HG02973 (cell line): ENCODE measurements around the gene DCP1A.
"Not testable (repeated sequence)": the region's sequence is repeated elsewhere in the genome, so short reads cannot be mapped to it uniquely, and the experiment has no call there.

Experiments used
- ATAC-seq: cut with Tn5 transposase; IDR thresholded peaks from one replicate; pipeline ENCODE4 v1.9.1; 2021; ENCODE audit warnings: moderate library complexity; ENCODE audit not compliant: unreplicated experiment

DCP1A gene

GRCh38 chr3:53329897-53330296 lies 17.4 kb downstream of the DCP1A start:
- ATAC-seq: no peak

GRCh38 chr3:53328746-53329145 lies 18.6 kb downstream of the DCP1A start:
- ATAC-seq: no peak

- ATAC-seq: not testable (repeated sequence)
These were observed 19.4 kb downstream of the DCP1A start for GRCh38 chr3:53327986-53328385.

GRCh38 chr3:53324105-53324504 lies 23.2 kb downstream of the DCP1A start:
- ATAC-seq: no peak

GRCh38 chr3:53320697-53321096 lies 26.6 kb downstream of the DCP1A start:
- ATAC-seq: no peak

- no peak for ATAC-seq
These were observed 28.8 kb downstream of the DCP1A start for GRCh38 chr3:53318522-53318921.

- ATAC-seq: no peak
These were observed 34.5 kb downstream of the DCP1A start for GRCh38 chr3:53312832-53313231.

GRCh38 chr3:53311882-53312281 lies 35.5 kb downstream of the DCP1A start:
- ATAC-seq: no peak

GRCh38 chr3:53303957-53304356 lies 43.4 kb downstream of the DCP1A start:
- ATAC-seq: no peak

- ATAC-seq: no peak
These were observed 43.8 kb downstream of the DCP1A start for GRCh38 chr3:53303549-53303948.

- no peak for ATAC-seq
These were observed 46.5 kb downstream of the DCP1A start for GRCh38 chr3:53300826-53301225.

- ATAC-seq: not testable (repeated sequence)
These were observed 47.7 kb downstream of the DCP1A start for GRCh38 chr3:53299611-53300023.

GRCh38 chr3:53295410-53295809 lies 51.9 kb downstream of the DCP1A start:
- ATAC-seq: no peak

- ATAC-seq: no peak
These were observed 53.5 kb downstream of the DCP1A start for GRCh38 chr3:53293867-53294266.

GRCh38 chr3:53288214-53288613 lies 59.1 kb downstream of the DCP1A start:
- ATAC-seq: no peak

- no peak for ATAC-seq
These were observed 60.2 kb downstream of the DCP1A start for GRCh38 chr3:53287131-53287629.

GRCh38 chr3:53286727-53287126 lies 60.6 kb downstream of the DCP1A start:
- no peak for ATAC-seq

GRCh38 chr3:53282581-53282980 lies 64.8 kb downstream of the DCP1A start:
- no peak for ATAC-seq

GRCh38 chr3:53278667-53279066 lies 68.7 kb downstream of the DCP1A start:
- no peak for ATAC-seq

- no peak for ATAC-seq
These were observed 72.3 kb downstream of the DCP1A start for GRCh38 chr3:53274938-53275605.

- ATAC-seq: no peak
These were observed 74.1 kb downstream of the DCP1A start for GRCh38 chr3:53273146-53273670.
